ENCODE results near the gene KIF17. TPM values are rescaled to one million over a fixed set of nuclear protein-coding genes. Genes with fewer than 3 reads are reported as not detected.

Gene KIF17
- total RNA-seq, 6 donors from 2014 or later: 4.2 to 12.6 (median 8.5) TPM

- no peak for TF ChIP-seq EP300 (IDR thresholded peaks at IDR 0.05)
- no peak for TF ChIP-seq POLR2A (IDR thresholded peaks at IDR 0.05)
- no peak for TF ChIP-seq POLR2AphosphoS5 (IDR thresholded peaks at IDR 0.05)
- no peak for TF ChIP-seq CTCF (IDR thresholded peaks at IDR 0.05)
- no peaks in the 10 kb centered on the region for H3K9me3 ChIP-seq
- peaks cover 22 to 28% (median 24%) of the 10 kb centered on the region in 4 donors for H3K4me1 ChIP-seq
- ATAC-seq (ENCODE audit: low FRiP score in 2 of 2): no peak
- peak overlapping the region; percentile 16 to 70 (median 61) for H3K4me3 ChIP-seq
- peak in 1 of 2 donors; percentile 84 for DNase-seq
- H3K36me3 ChIP-seq: no peaks in the 10 kb centered on the region
- 23% methylated on average over 34 of the region's 62 CpGs; no CpG with 5 or more reads in 1 of the 2 donors for WGBS, 2 donors
- H3K27ac ChIP-seq: no peak overlapping the region
- peaks cover 0 to 26% (median 16%) of the 10 kb centered on the region in 4 donors for H3K27me3 ChIP-seq
Measured at GRCh38 chr1:20731057-20731991, 13.5 kb upstream of the KIF17 start.

- Histone ChIP-seq H3K4me3 (no peak overlapping the region), H3K27me3 (peaks cover 0 to 26% (median 16%) of the 10 kb centered on the region in 4 donors), H3K4me1 (peaks cover 22 to 28% (median 24%) of the 10 kb centered on the region in 4 donors), H3K27ac (no peak overlapping the region), H3K36me3 (no peaks in the 10 kb centered on the region), H3K9me3 (no peaks in the 10 kb centered on the region)
- 48% methylated on average over 4 of the region's 4 CpGs; no CpG with 5 or more reads in 1 of the 2 donors for WGBS, 2 donors
- DNase-seq (no peak), ATAC-seq (ENCODE audit: low FRiP score in 2 of 2) (no peak)
- TF ChIP-seq POLR2AphosphoS5 (IDR thresholded peaks at IDR 0.05) (no peak), CTCF (IDR thresholded peaks at IDR 0.05) (no peak), EP300 (IDR thresholded peaks at IDR 0.05) (no peak), POLR2A (IDR thresholded peaks at IDR 0.05) (no peak)
Measured at GRCh38 chr1:20730690-20731056, 12.9 kb upstream of the KIF17 start.

GRCh38 chr1:20729990-20730689 is 12.3 kb upstream of the KIF17 start:
- H3K27ac ChIP-seq: no peak overlapping the region
- H3K4me3 ChIP-seq: no peak overlapping the region
- TF ChIP-seq CTCF (IDR thresholded peaks at IDR 0.05): no peak
- TF ChIP-seq POLR2AphosphoS5 (IDR thresholded peaks at IDR 0.05): no peak
- TF ChIP-seq POLR2A (IDR thresholded peaks at IDR 0.05): no peak
- no peak for TF ChIP-seq EP300 (IDR thresholded peaks at IDR 0.05)
- H3K9me3 ChIP-seq: no peaks in the 10 kb centered on the region
- H3K4me1 ChIP-seq: peaks cover 22 to 28% (median 24%) of the 10 kb centered on the region in 4 donors
- H3K27me3 ChIP-seq: peaks cover 0 to 26% (median 16%) of the 10 kb centered on the region in 4 donors
- H3K36me3 ChIP-seq: no peaks in the 10 kb centered on the region
- ATAC-seq (ENCODE audit: low FRiP score in 2 of 2) (no peak), DNase-seq (no peak)
- WGBS, 2 donors: 14 to 22% methylated on average over 17 to 19 of the region's 19 CpGs

- Histone ChIP-seq H3K9me3 (no peaks in the 10 kb centered on the region), H3K36me3 (no peaks in the 10 kb centered on the region), H3K4me3 (no peak overlapping the region), H3K27me3 (peaks cover 0 to 26% (median 16%) of the 10 kb centered on the region in 4 donors), H3K27ac (no peak overlapping the region), H3K4me1 (peaks cover 22 to 28% (median 24%) of the 10 kb centered on the region in 4 donors)
- DNase-seq: peak in 1 of 2 donors; percentile 63
- WGBS, 2 donors: 54 to 66% methylated on average over 2 to 14 of the region's 14 CpGs
- TF ChIP-seq CTCF (IDR thresholded peaks at IDR 0.05) (no peak), EP300 (IDR thresholded peaks at IDR 0.05) (no peak), POLR2AphosphoS5 (IDR thresholded peaks at IDR 0.05) (no peak), POLR2A (IDR thresholded peaks at IDR 0.05) (no peak)
- no peak for ATAC-seq (ENCODE audit: low FRiP score in 2 of 2)
Measured at GRCh38 chr1:20729155-20729931, 11.5 kb upstream of the KIF17 start.

Data from upper lobe of left lung (tissue), 6 donors.